ENCODE measurements around the gene APOC1. TPM values are rescaled to one million over a fixed set of nuclear protein-coding genes. Genes with fewer than 3 reads are reported as not detected.

Gene APOC1
- total RNA-seq, 6 experiments from 2014 or later: 4,903 to 7,393 (median 5,741) TPM

DNA sequence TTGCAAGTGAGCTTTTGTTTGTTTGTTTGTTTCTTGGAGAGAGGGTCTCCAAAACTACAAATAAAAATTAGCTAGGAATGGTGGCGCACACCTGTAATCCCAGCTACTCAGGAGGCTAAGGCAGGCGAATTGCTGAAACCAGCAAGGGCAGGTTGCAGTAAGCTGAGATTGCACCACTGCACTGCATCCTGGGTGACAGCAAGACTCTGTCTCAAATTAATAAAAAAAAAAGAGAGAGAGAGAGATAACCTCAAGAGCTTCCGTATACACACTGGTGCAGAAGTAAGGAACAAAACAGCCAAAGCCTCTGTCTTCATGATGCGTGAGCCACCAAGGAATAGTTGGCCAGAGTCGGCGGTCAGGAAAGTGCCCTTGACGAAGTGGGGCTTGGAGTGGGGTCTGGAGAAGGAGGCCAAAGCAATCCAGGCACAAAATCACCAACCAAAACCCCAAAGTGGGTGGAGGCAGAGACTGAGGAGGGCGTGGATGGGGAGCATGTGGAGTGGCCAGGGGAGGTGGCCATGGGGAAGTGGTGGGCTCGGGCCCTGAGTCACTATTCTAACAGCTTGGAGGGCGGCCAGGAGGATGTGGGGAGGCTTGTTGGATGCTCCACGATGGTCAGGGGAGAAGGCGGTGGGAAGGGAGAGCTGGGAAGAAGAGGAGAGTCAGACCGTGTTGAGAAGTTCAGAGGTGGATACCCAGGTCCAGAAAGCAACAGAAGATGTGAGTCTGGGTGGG lies 44.5 kb upstream of the APOC1 start:
- DNase-seq: peak in 1 of 3 donors; percentile 69
- Histone ChIP-seq H3K27ac (peak overlapping the region in 2 of 3 donors; percentile 43 to 51), H3K36me3 (peaks cover 2 to 44% (median 20%) of the 10 kb centered on the region in 4 donors), H3K27me3 (no peaks in the 10 kb centered on the region), H3K9me3 (no peaks in the 10 kb centered on the region), H3K4me1 (peaks cover 0 to 32% (median 0%) of the 10 kb centered on the region in 4 donors), H3K4me3 (no peak overlapping the region)
- peak; percentile 13 to 40 (median 30) for ATAC-seq
- no peak for TF ChIP-seq POLR2A (IDR thresholded peaks at IDR 0.05)
- TF ChIP-seq, protein P1, sequence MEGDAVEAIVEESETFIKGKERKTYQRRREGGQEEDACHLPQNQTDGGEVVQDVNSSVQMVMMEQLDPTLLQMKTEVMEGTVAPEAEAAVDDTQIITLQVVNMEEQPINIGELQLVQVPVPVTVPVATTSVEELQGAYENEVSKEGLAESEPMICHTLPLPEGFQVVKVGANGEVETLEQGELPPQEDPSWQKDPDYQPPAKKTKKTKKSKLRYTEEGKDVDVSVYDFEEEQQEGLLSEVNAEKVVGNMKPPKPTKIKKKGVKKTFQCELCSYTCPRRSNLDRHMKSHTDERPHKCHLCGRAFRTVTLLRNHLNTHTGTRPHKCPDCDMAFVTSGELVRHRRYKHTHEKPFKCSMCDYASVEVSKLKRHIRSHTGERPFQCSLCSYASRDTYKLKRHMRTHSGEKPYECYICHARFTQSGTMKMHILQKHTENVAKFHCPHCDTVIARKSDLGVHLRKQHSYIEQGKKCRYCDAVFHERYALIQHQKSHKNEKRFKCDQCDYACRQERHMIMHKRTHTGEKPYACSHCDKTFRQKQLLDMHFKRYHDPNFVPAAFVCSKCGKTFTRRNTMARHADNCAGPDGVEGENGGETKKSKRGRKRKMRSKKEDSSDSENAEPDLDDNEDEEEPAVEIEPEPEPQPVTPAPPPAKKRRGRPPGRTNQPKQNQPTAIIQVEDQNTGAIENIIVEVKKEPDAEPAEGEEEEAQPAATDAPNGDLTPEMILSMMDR (IDR thresholded peaks at IDR 0.05): no peak
- intact Hi-C loops (cut with DNase I): no loop called here
- 59% methylated on average over 12 of the region's 13 CpGs for WGBS (ENCODE audit: insufficient coverage, low coverage, low lambda C conversion rate, missing lambda C conversion rate)

DNA sequence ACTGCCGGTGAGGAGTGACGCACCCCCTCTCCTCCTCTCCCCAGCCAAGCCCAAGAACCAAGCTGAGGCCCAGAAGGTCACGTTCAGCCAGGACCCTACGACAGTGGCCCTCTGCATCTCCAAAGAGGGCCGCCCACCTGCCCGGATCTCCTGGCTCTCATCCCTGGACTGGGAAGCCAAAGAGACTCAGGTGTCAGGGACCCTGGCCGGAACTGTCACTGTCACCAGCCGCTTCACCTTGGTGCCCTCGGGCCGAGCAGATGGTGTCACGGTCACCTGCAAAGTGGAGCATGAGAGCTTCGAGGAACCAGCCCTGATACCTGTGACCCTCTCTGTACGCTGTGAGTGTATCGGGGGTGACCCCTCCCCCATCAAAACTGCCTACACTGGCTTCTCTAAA lies 42.6 kb upstream of the APOC1 start:
- Histone ChIP-seq H3K27me3 (no peaks in the 10 kb centered on the region), H3K9me3 (no peaks in the 10 kb centered on the region), H3K36me3 (peaks cover 0 to 49% (median 21%) of the 10 kb centered on the region in 4 donors), H3K4me1 (peaks cover 0 to 26% (median 0%) of the 10 kb centered on the region in 4 donors), H3K4me3 (no peak overlapping the region), H3K27ac (no peak overlapping the region)
- TF ChIP-seq, protein P1 (IDR thresholded peaks at IDR 0.05): no peak
- TF ChIP-seq POLR2A (IDR thresholded peaks at IDR 0.05): no peak
- intact Hi-C loops (cut with DNase I): no loop called here
- DNase-seq (no peak), ATAC-seq (no peak)
- 93% methylated on average over 3 of the region's 14 CpGs for WGBS (ENCODE audit: insufficient coverage, low coverage, low lambda C conversion rate, missing lambda C conversion rate)

DNA sequence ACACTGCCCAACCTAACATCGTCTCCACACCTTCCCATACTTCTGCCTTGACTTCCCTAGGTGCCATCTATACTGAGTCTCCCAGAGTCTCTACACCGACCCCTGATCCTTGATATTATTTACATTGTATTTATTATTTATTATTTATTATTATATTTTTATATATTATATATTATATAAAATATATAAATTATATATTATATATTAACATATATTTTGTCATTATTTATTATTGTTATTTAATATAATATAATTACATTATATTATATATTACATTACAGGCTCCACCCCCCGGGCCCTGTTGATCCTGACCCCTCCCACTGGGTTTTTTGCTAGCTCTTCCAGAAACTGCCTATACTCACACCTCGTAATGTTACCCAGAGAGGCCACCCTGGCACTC lies 41.7 kb upstream of the APOC1 start:
- Histone ChIP-seq H3K4me3 (no peak overlapping the region), H3K27me3 (no peaks in the 10 kb centered on the region), H3K4me1 (peaks cover 0 to 23% (median 0%) of the 10 kb centered on the region in 4 donors), H3K36me3 (peaks cover 0 to 52% (median 21%) of the 10 kb centered on the region in 4 donors), H3K27ac (no peak overlapping the region), H3K9me3 (no peaks in the 10 kb centered on the region)
- 94% methylated on average over 4 of the region's 4 CpGs for WGBS (ENCODE audit: insufficient coverage, low coverage, low lambda C conversion rate, missing lambda C conversion rate)
- no peak for ATAC-seq
- intact Hi-C loops (cut with DNase I): no loop called here
- TF ChIP-seq POLR2A (IDR thresholded peaks at IDR 0.05): no peak
- TF ChIP-seq, protein P1 (IDR thresholded peaks at IDR 0.05): no peak
- DNase-seq: no peak

DNA sequence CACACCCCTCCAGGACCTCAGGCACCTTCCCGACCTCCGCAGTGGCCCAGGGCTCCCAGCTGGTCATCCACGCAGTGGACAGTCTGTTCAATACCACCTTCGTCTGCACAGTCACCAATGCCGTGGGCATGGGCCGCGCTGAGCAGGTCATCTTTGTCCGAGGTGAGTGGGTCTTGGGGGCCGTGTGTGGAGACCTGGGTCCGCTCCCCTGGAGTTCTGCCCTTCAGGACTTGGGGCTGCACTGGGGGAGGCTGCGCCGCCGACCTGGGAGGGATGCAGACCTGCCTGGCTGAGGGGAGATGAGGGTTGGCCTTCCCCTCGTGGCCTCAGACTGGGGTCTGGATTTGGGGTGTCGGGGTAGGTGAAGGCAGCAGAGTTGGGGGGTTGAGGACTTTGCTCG lies 40.1 kb upstream of the APOC1 start:
- TF ChIP-seq POLR2A (IDR thresholded peaks at IDR 0.05): no peak
- TF ChIP-seq, protein P1 (IDR thresholded peaks at IDR 0.05): no peak
- intact Hi-C loops (cut with DNase I): no loop called here
- H3K36me3 ChIP-seq: peaks cover 0 to 60% (median 21%) of the 10 kb centered on the region in 4 donors
- 77% methylated on average over 3 of the region's 16 CpGs for WGBS (ENCODE audit: insufficient coverage, low coverage, low lambda C conversion rate, missing lambda C conversion rate)
- H3K27ac ChIP-seq: no peak overlapping the region
- ATAC-seq (no peak), DNase-seq (no peak)
- peaks cover 0 to 7% (median 0%) of the 10 kb centered on the region in 4 donors for H3K4me1 ChIP-seq
- no peak overlapping the region for H3K4me3 ChIP-seq
- no peaks in the 10 kb centered on the region for H3K27me3 ChIP-seq
- no peaks in the 10 kb centered on the region for H3K9me3 ChIP-seq
